KG1 (cell line): Measurements from ENCODE around the gene FTL.

Experiments used
- DNase-seq: peaks from one replicate; lab custom pipeline; 2025; lab: John Stamatoyannopoulos, UW

The FTL gene

GRCh38 chr19:48945817-48946216 is 19.3 kb upstream of the FTL start:
- no peak for DNase-seq

- no peak for DNase-seq
Measured at GRCh38 chr19:48946463-48947257, 18.4 kb upstream of the FTL start.

GRCh38 chr19:48947258-48947542 is 17.9 kb upstream of the FTL start:
- DNase-seq, result no peak

- no peak for DNase-seq
Measured at GRCh38 chr19:48950159-48950558, 14.9 kb upstream of the FTL start.

- DNase-seq, result no peak
Measured at GRCh38 chr19:48950830-48951519, 14.1 kb upstream of the FTL start.

- no peak for DNase-seq
Measured at GRCh38 chr19:48953141-48953540, 12.0 kb upstream of the FTL start.

- no peak for DNase-seq
Measured at GRCh38 chr19:48953990-48954594, 11.0 kb upstream of the FTL start.

GRCh38 chr19:48954595-48955307 is 10.4 kb upstream of the FTL start, which contains the start of gene BAX:
BAX (plus strand) TSS chr19:48954875; CDS start chr19:48954929, 54 bp downstream.
- peak; percentile 68 for DNase-seq

- DNase-seq, result no peak
Measured at GRCh38 chr19:48955308-48955958, 9.7 kb upstream of the FTL start.

- DNase-seq, result no peak
Measured at GRCh38 chr19:48958006-48958405, 7.1 kb upstream of the FTL start.

- DNase-seq, result no peak
Measured at GRCh38 chr19:48959341-48960239, 5.5 kb upstream of the FTL start.

GRCh38 chr19:48961051-48961649 is 4.0 kb upstream of the FTL start:
- DNase-seq, result no peak

GRCh38 chr19:48961673-48962028 is 3.5 kb upstream of the FTL start:
- DNase-seq, result no peak

GRCh38 chr19:48962029-48962848 is 2.9 kb upstream of the FTL start:
- peak; percentile 60 for DNase-seq

- no peak for DNase-seq
Measured at GRCh38 chr19:48962849-48963165, 2.3 kb upstream of the FTL start.

- DNase-seq, result no peak
Measured at GRCh38 chr19:48963371-48964204, 1.5 kb upstream of the FTL start.

GRCh38 chr19:48964205-48965039 is 687 bp upstream of the FTL start:
- DNase-seq, result no peak
